H9 (cell line): ENCODE results near the gene TMEM59L. TPM values are rescaled to one million over a fixed set of nuclear protein-coding genes. Genes with fewer than 3 reads are reported as not detected.

Source experiments
- DNase-seq: peaks from one replicate; pipeline ENCODE4 v3.0.0-alpha.2; 2017
- H2AFZ ChIP-seq: one replicate; pipeline ENCODE4 v1.6.1; 2013; ENCODE audit warnings: mild to moderate bottlenecking, low read length, control low read depth, moderate library complexity
- H2AK5ac ChIP-seq: 2 replicates; pipeline ENCODE4 v1.6.1; 2013; ENCODE audit warnings: low read length, control low read depth, mixed read lengths; ENCODE audit not compliant: insufficient read length
- H2BK120ac ChIP-seq: one replicate; pipeline ENCODE4 v1.6.1; 2013; ENCODE audit warnings: low read depth, mild to moderate bottlenecking, low read length, control low read depth, inconsistent platforms; ENCODE audit not compliant: poor library complexity, severe bottlenecking
- H2BK12ac ChIP-seq: 2 replicates; pipeline ENCODE4 v1.6.1; 2013; ENCODE audit warnings: low read length, control low read depth, mixed read lengths, low read depth; ENCODE audit not compliant: insufficient read length
- H2BK15ac ChIP-seq: 2 replicates; pipeline ENCODE4 v1.6.1; 2013; ENCODE audit warnings: low read depth, low read length, control low read depth
- H2BK20ac ChIP-seq: one replicate; pipeline ENCODE4 v1.6.1; 2013; ENCODE audit warnings: low read depth, mild to moderate bottlenecking, low read length, control low read depth, inconsistent platforms; ENCODE audit not compliant: poor library complexity, severe bottlenecking
- H2BK5ac ChIP-seq: 2 replicates; pipeline ENCODE4 v1.6.1; 2013; ENCODE audit warnings: low read length, control low read depth, mixed read lengths; ENCODE audit not compliant: insufficient read length
- H3K14ac ChIP-seq: 2 replicates; pipeline ENCODE4 v1.6.1; 2013; ENCODE audit warnings: low read length, control low read depth; ENCODE audit not compliant: insufficient read depth
- H3K18ac ChIP-seq: 2 replicates; pipeline ENCODE4 v1.6.1; 2013; ENCODE audit warnings: low read depth, mild to moderate bottlenecking, mixed read lengths, low read length, control low read depth; ENCODE audit not compliant: insufficient read length
- H3K23ac ChIP-seq: 2 replicates; pipeline ENCODE4 v1.6.1; 2013; ENCODE audit warnings: low read length, control low read depth, mixed read lengths, low read depth; ENCODE audit not compliant: insufficient read length
- H3K23me2 ChIP-seq: 2 replicates; pipeline ENCODE4 v1.6.1; 2013; ENCODE audit warnings: low read depth, mild to moderate bottlenecking, mixed read lengths, low read length, control low read depth; ENCODE audit not compliant: insufficient read length, poor library complexity, severe bottlenecking
- H3K27ac ChIP-seq: 2 replicates; pipeline ENCODE4 v1.5.1; 2013; ENCODE audit warnings: low read length, control low read depth, mixed read lengths, low read depth; ENCODE audit not compliant: insufficient read length
- H3K27me3 ChIP-seq: 2 replicates; pipeline ENCODE4 v1.6.1; 2013; ENCODE audit warnings: low read length, control low read depth, inconsistent platforms; ENCODE audit not compliant: insufficient read depth
- H3K4ac ChIP-seq: 2 replicates; pipeline ENCODE4 v1.6.1; 2013; ENCODE audit warnings: low read depth, mild to moderate bottlenecking, control low read depth, inconsistent platforms, low read length, moderate library complexity
- H3K4me1 ChIP-seq: 2 replicates; pipeline ENCODE4 v1.6.1; 2013; ENCODE audit warnings: low read length, control low read depth, inconsistent platforms; ENCODE audit not compliant: insufficient read depth
- H3K4me2 ChIP-seq: 2 replicates; pipeline ENCODE4 v1.6.1; 2013; ENCODE audit warnings: low read length, control low read depth, mixed read lengths; ENCODE audit not compliant: insufficient read length, insufficient read depth
- H3K56ac ChIP-seq: 2 replicates; pipeline ENCODE4 v1.6.1; 2013; ENCODE audit warnings: low read depth, mild to moderate bottlenecking, mixed read lengths, low read length, control low read depth; ENCODE audit not compliant: insufficient read length
- H3K79me1 ChIP-seq: 2 replicates; pipeline ENCODE4 v1.6.1; 2013; ENCODE audit warnings: low read depth, mild to moderate bottlenecking, moderate library complexity, low read length, control low read depth, inconsistent platforms; ENCODE audit not compliant: insufficient read depth, poor library complexity, severe bottlenecking
- H3K79me2 ChIP-seq: 2 replicates; pipeline ENCODE4 v1.6.1; 2013; ENCODE audit warnings: low read length, control low read depth, inconsistent platforms; ENCODE audit not compliant: insufficient read depth
- H3K9ac ChIP-seq: 2 replicates; pipeline ENCODE4 v1.6.1; 2013; ENCODE audit warnings: low read length, control low read depth, mixed read lengths; ENCODE audit not compliant: insufficient read length; ENCODE audit errors: extremely low read depth
- H3K9me3 ChIP-seq: one replicate; pipeline ENCODE4 v1.6.1; 2013; ENCODE audit warnings: low read depth, low read length, inconsistent platforms; ENCODE audit not compliant: control insufficient read depth
- H3T11ph ChIP-seq: one replicate; pipeline ENCODE4 v1.6.1; 2013; ENCODE audit warnings: mild to moderate bottlenecking, low read length, control low read depth, inconsistent platforms
- H4K20me1 ChIP-seq: one replicate; pipeline ENCODE4 v1.6.1; 2013; ENCODE audit not compliant: control insufficient read depth, insufficient read length, insufficient read depth
- H4K5ac ChIP-seq: 2 replicates; pipeline ENCODE4 v1.6.1; 2013; ENCODE audit warnings: low read depth, mild to moderate bottlenecking, mixed read lengths, low read length, control low read depth; ENCODE audit not compliant: insufficient read length
- H4K8ac ChIP-seq: replicated peaks from 2 replicates; pipeline ENCODE4 v1.6.1; 2013; ENCODE audit warnings: low read length, control low read depth, mixed read lengths, low read depth; ENCODE audit not compliant: insufficient read length
- H4K91ac ChIP-seq: 2 replicates; pipeline ENCODE4 v1.6.1; 2013; ENCODE audit warnings: low read depth, mild to moderate bottlenecking, moderate library complexity, mixed read lengths, low read length, control low read depth; ENCODE audit not compliant: insufficient read length
- H3K27ac Mint-ChIP-seq, 3 experiments: 2 replicates in 2 of 3; 3 replicates in 1 of 3; pipeline ENCODE4 v1.8.0; 2020 to 2021; ENCODE audit warnings: mixed read lengths in 3 of 3, mild to moderate bottlenecking in 1 of 3, moderate library complexity in 1 of 3
- H3K27me3 Mint-ChIP-seq: 2 replicates; pipeline ENCODE4 v1.8.0; 2021; ENCODE audit warnings: low read depth, mild to moderate bottlenecking, moderate library complexity, mixed read lengths
- H3K36me3 Mint-ChIP-seq, 3 experiments: 2 replicates in 2 of 3; 3 replicates in 1 of 3; pipeline ENCODE4 v1.8.0; 2020 to 2021; ENCODE audit warnings: low read depth in 3 of 3, mixed read lengths in 3 of 3; ENCODE audit not compliant: insufficient read depth in 1 of 3
- H3K4me1 Mint-ChIP-seq, 2 experiments: 2 replicates each; pipeline ENCODE4 v1.8.0; 2020; ENCODE audit warnings: mixed read lengths in 2 of 2
- H3K4me3 Mint-ChIP-seq, 2 experiments: 2 replicates in 1 of 2; 3 replicates in 1 of 2; pipeline ENCODE4 v1.8.0; 2020 to 2021; ENCODE audit warnings: mild to moderate bottlenecking in 2 of 2, mixed read lengths in 2 of 2, moderate library complexity in 1 of 2
- H3K9me3 Mint-ChIP-seq, 2 experiments: 2 replicates in 1 of 2; 3 replicates in 1 of 2; pipeline ENCODE4 v1.8.0; 2020; ENCODE audit warnings: mild to moderate bottlenecking in 2 of 2, mixed read lengths in 2 of 2, moderate library complexity in 1 of 2
- CTCF ChIP-seq: fragments of 200-600 bp; sonication (generic); conservative IDR thresholded peaks from 3 replicates; pipeline ENCODE4 v1.8.0; 2021; ENCODE audit warnings: antibody characterized with exemption, mild to moderate bottlenecking
- WGBS: extraction: QIAGEN DNeasy Blood & Tissue Kit; methylation state at CpG from one replicate; pipeline ENCODE4 v1.1.7; 2013; ENCODE audit warnings: missing lambda C conversion rate, low lambda C conversion rate, mixed read lengths; ENCODE audit not compliant: insufficient read length; ENCODE audit errors: extremely low coverage; 5-methylcytosine and 5-hydroxymethylcytosine counted together
- total RNA-seq: library from RNA; stranded (reverse); gene quantifications from 2 replicates; pipeline ENCODE4 v1.2.1, GENCODE V29; 2021

TMEM59L gene
- total RNA-seq, 1 experiment from 2014 or later: 12.0 TPM

DNA sequence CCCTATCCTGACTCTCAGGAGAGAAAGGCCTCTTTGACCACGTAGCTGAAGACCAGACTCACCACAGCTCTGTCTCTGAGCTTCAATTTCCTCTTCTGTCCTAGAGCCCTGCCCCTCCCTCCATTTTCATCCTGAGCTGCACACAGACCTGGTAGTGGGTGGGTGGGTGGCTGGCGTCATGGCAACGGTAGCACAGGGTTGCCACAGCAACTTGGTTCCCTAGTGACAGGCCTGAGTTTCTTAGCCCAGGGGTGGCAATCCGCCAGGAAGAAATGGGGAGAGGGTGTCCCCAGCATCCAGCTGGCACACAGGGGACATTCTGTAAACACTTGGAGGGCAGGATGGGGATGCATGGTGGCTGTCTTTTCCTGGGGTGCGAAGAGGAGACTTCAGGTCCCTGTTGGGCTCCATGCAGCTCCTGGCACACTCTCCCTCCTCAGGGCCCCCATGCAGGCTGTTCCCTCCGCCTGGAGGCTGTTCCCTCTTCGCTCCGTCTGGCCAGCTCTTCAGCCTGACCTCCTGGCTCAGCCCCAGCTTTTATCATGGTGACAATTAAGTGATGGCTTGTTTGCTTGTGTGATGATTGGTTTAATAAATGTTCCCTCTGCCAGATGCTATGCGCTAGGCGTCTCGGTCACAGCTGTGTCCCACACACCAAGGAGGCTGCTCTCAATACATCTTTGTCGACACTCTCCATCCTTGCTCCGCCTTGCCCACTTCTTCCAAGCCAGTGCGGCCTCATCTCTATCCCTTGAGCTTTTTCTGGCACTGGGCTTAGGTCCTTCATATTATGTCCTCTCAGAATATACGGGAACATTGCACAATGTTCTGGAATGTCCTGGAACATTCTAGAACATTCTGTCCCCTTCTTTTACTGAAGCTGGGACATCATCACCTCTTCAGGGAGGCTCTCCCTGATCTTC is 16.8 kb downstream of the TMEM59L start:
- Histone ChIP-seq H2BK120ac (no peak overlapping the region), H2BK5ac (no peak overlapping the region), H3K27me3 (no peaks in the 10 kb centered on the region), H4K20me1 (no peaks in the 10 kb centered on the region), H3K4ac (no peak overlapping the region), H3K23me2 (no peaks in the 10 kb centered on the region), H2BK15ac (no peak overlapping the region), H2AK5ac (no peak overlapping the region), H3K79me2 (no peaks in the 10 kb centered on the region), H2AFZ (no peak overlapping the region), H3T11ph (no peak overlapping the region), H3K4me2 (no peak overlapping the region), H3K23ac (no peak overlapping the region), H3K79me1 (no peaks in the 10 kb centered on the region), H3K9me3 (no peaks in the 10 kb centered on the region), H2BK12ac (no peak overlapping the region), H3K14ac (no peak overlapping the region), H4K91ac (no peak overlapping the region), H3K4me1 (no peaks in the 10 kb centered on the region), H3K27ac (no peak overlapping the region), H3K9ac (no peak overlapping the region), H4K5ac (no peak overlapping the region), H3K18ac (no peak overlapping the region), H2BK20ac (no peak overlapping the region), H4K8ac (no peak overlapping the region), H3K56ac (no peak overlapping the region)
- no peak for DNase-seq
- H3K4me1 Mint-ChIP-seq: no peaks in the 10 kb centered on the region
- H3K4me3 Mint-ChIP-seq: no peak overlapping the region
- H3K36me3 Mint-ChIP-seq: no peaks in the 10 kb centered on the region
- H3K9me3 Mint-ChIP-seq: no peaks in the 10 kb centered on the region; a peak in 1 of 5 replicates
- WGBS: no CpG with 5 or more reads among the region's 15 CpGs
- TF ChIP-seq CTCF: no peak
- peaks cover 54% of the 10 kb centered on the region for H3K27me3 Mint-ChIP-seq
- no peak overlapping the region for H3K27ac Mint-ChIP-seq
